Stimulated activated naive CD8-positive, alpha-beta T cell treated with anti-CD3 and anti-CD28 coated beads, Interleukin-15, amount 100 ng/mL, for 72 hours (primary cell): ENCODE data around the gene ATP6V0B.

Experiments used
- ATAC-seq: fragments of 150-1000 bp; cut with Tn5 transposase; 2 replicates; pipeline ENCODE4 v1.10.0; 2021; ENCODE audit warnings: mild to moderate bottlenecking, moderate library complexity
- DNase-seq, 2 donors: peaks; one replicate each; pipeline ENCODE4 v3.0.0; 2021 to 2022
- H3K27ac Mint-ChIP-seq, 2 donors: one replicate each; pipeline ENCODE4 v1.8.0; 2022; ENCODE audit warnings: mild to moderate bottlenecking in 2 of 2, mixed read lengths in 2 of 2, moderate library complexity in 2 of 2
- H3K27me3 Mint-ChIP-seq: one replicate; pipeline ENCODE4 v1.8.0; 2022; ENCODE audit warnings: mixed read lengths
- H3K4me1 Mint-ChIP-seq: one replicate; pipeline ENCODE4 v1.8.0; 2022; ENCODE audit warnings: mild to moderate bottlenecking, mixed read lengths
- H3K4me3 Mint-ChIP-seq, 2 donors: one replicate each; pipeline ENCODE4 v1.8.0; 2022; ENCODE audit warnings: mild to moderate bottlenecking in 2 of 2, mixed read lengths in 2 of 2, moderate library complexity in 1 of 2
- H3K9me3 Mint-ChIP-seq, 2 donors: one replicate each; pipeline ENCODE4 v1.8.0; 2022; ENCODE audit warnings: mixed read lengths in 2 of 2

ATP6V0B gene

GRCh38 chr1:43974443-43975248, at the start of gene ATP6V0B:
TSS of gene ATP6V0B (plus strand) at chr1:43974960. CDS start at chr1:43975041, 81 bp downstream.
- ATAC-seq: peak; percentile 82
- peaks cover 72% of the 10 kb centered on the region for H3K4me1 Mint-ChIP-seq
- H3K27me3 Mint-ChIP-seq: no peaks in the 10 kb centered on the region
- peak within 1 kb of the TSS; percentile 94 to 95 for H3K4me3 Mint-ChIP-seq
- H3K9me3 Mint-ChIP-seq: no peaks in the 10 kb centered on the region
- H3K27ac Mint-ChIP-seq: peak within 1 kb of the TSS; percentile 95 to 96
- DNase-seq: peak; percentile 91 to 94

GRCh38 chr1:43925846-43926245, 48.9 kb upstream of the ATP6V0B start:
- no peaks in the 10 kb centered on the region for H3K9me3 Mint-ChIP-seq
- H3K4me1 Mint-ChIP-seq: peaks cover 7% of the 10 kb centered on the region
- no peaks in the 10 kb centered on the region for H3K27me3 Mint-ChIP-seq
- DNase-seq (no peak), ATAC-seq (no peak)
- no peak overlapping the region for H3K27ac Mint-ChIP-seq
- no peak overlapping the region for H3K4me3 Mint-ChIP-seq

- Mint-ChIP-seq H3K27ac (no peak overlapping the region), H3K27me3 (peaks cover 33% of the 10 kb centered on the region), H3K4me1 (peaks cover 29% of the 10 kb centered on the region), H3K9me3 (no peaks in the 10 kb centered on the region), H3K4me3 (no peak overlapping the region)
- ATAC-seq (peak; percentile 39), DNase-seq (peak in 1 of 2 donors; percentile 18)
Observed at GRCh38 chr1:43930168-43930948, 44.4 kb upstream of the ATP6V0B start.

GRCh38 chr1:43930949-43931275, 43.8 kb upstream of the ATP6V0B start:
- H3K9me3 Mint-ChIP-seq: no peaks in the 10 kb centered on the region
- DNase-seq: no peak
- peaks cover 34% of the 10 kb centered on the region for H3K4me1 Mint-ChIP-seq
- H3K27me3 Mint-ChIP-seq: peaks cover 38% of the 10 kb centered on the region
- H3K4me3 Mint-ChIP-seq: no peak overlapping the region
- no peak for ATAC-seq
- H3K27ac Mint-ChIP-seq: no peak overlapping the region

- no peak for ATAC-seq
- Mint-ChIP-seq H3K9me3 (no peaks in the 10 kb centered on the region), H3K27me3 (peaks cover 45% of the 10 kb centered on the region), H3K4me1 (peaks cover 39% of the 10 kb centered on the region), H3K4me3 (no peak overlapping the region), H3K27ac (no peak overlapping the region)
- DNase-seq: no peak
Observed at GRCh38 chr1:43931711-43932660, 42.8 kb upstream of the ATP6V0B start.

GRCh38 chr1:43932786-43933385, 41.9 kb upstream of the ATP6V0B start:
- Mint-ChIP-seq H3K9me3 (no peaks in the 10 kb centered on the region), H3K4me1 (peaks cover 39% of the 10 kb centered on the region), H3K27me3 (peaks cover 45% of the 10 kb centered on the region), H3K4me3 (peak overlapping the region in 1 of 2 donors; percentile 81), H3K27ac (peak overlapping the region in 1 of 2 donors; percentile 1)
- DNase-seq (peak in 1 of 2 donors; percentile 7), ATAC-seq (no peak)

GRCh38 chr1:43933386-43934100, 41.2 kb upstream of the ATP6V0B start, which contains the start of gene ARTN:
TSS of gene ARTN (plus strand) at chr1:43933801. CDS start at chr1:43935657, 1,856 bp downstream.
- H3K4me3 Mint-ChIP-seq: peak within 1 kb of the TSS; percentile 53 to 81
- peak in 1 of 2 donors; percentile 12 for DNase-seq
- ATAC-seq: no peak
- peak within 1 kb of the TSS; percentile 24 to 43 for H3K27ac Mint-ChIP-seq
- peaks cover 45% of the 10 kb centered on the region for H3K27me3 Mint-ChIP-seq
- H3K9me3 Mint-ChIP-seq: no peaks in the 10 kb centered on the region
- H3K4me1 Mint-ChIP-seq: peaks cover 39% of the 10 kb centered on the region

GRCh38 chr1:43934101-43934985, 40.4 kb upstream of the ATP6V0B start:
- Mint-ChIP-seq H3K4me3 (peak overlapping the region; percentile 53 to 81), H3K27me3 (peaks cover 45% of the 10 kb centered on the region)
- ATAC-seq: peak; percentile 67

GRCh38 chr1:43934986-43935324, 39.8 kb upstream of the ATP6V0B start:
- no peaks in the 10 kb centered on the region for H3K9me3 Mint-ChIP-seq
- peaks cover 32% of the 10 kb centered on the region for H3K4me1 Mint-ChIP-seq
- ATAC-seq (no peak), DNase-seq (no peak)
- H3K27me3 Mint-ChIP-seq: peaks cover 45% of the 10 kb centered on the region
- H3K4me3 Mint-ChIP-seq: peak overlapping the region in 1 of 2 donors; percentile 81
- H3K27ac Mint-ChIP-seq: peak overlapping the region in 1 of 2 donors; percentile 36

More at GRCh38 chr1:43934101-43934985, 40.4 kb upstream of the ATP6V0B start:
- Mint-ChIP-seq H3K4me1 (peaks cover 38% of the 10 kb centered on the region), H3K9me3 (no peaks in the 10 kb centered on the region), H3K27ac (peak overlapping the region; percentile 24 to 43)
- peak; percentile 64 to 65 for DNase-seq

GRCh38 chr1:43935711-43936427, 38.9 kb upstream of the ATP6V0B start:
- H3K9me3 Mint-ChIP-seq: no peaks in the 10 kb centered on the region

GRCh38 chr1:43936431-43937151, 38.2 kb upstream of the ATP6V0B start:
- Mint-ChIP-seq H3K27me3 (peaks cover 45% of the 10 kb centered on the region), H3K4me1 (peaks cover 32% of the 10 kb centered on the region), H3K27ac (peak overlapping the region in 1 of 2 donors; percentile 61), H3K4me3 (peak overlapping the region; percentile 78 to 83), H3K9me3 (no peaks in the 10 kb centered on the region)
- ATAC-seq (peak; percentile 54), DNase-seq (peak; percentile 17 to 29)

More at GRCh38 chr1:43935711-43936427, 38.9 kb upstream of the ATP6V0B start:
- Mint-ChIP-seq H3K27me3 (peaks cover 45% of the 10 kb centered on the region), H3K4me3 (peak overlapping the region; percentile 11 to 55), H3K27ac (peak overlapping the region in 1 of 2 donors; percentile 64), H3K4me1 (peaks cover 32% of the 10 kb centered on the region)
- DNase-seq: no peak
- ATAC-seq: peak; percentile 1

GRCh38 chr1:43937179-43937865, 37.4 kb upstream of the ATP6V0B start:
- H3K27me3 Mint-ChIP-seq: peaks cover 42% of the 10 kb centered on the region
- H3K9me3 Mint-ChIP-seq: no peaks in the 10 kb centered on the region
- ATAC-seq (no peak), DNase-seq (no peak)
- H3K4me3 Mint-ChIP-seq: no peak overlapping the region
- H3K4me1 Mint-ChIP-seq: peaks cover 32% of the 10 kb centered on the region
- no peak overlapping the region for H3K27ac Mint-ChIP-seq
